Measurements from ENCODE around the gene NT5DC1. TPM values are rescaled to one million over a fixed set of nuclear protein-coding genes. Genes with fewer than 3 reads are reported as not detected.

Gene NT5DC1
- polyA plus RNA-seq, 3 donors = 18.2 to 39.0 (median 28.3) TPM

- Histone ChIP-seq H3K36me3 (replicated peaks in 1 of 2; ENCODE audit: control insufficient read depth in 1 of 2, insufficient read depth in 2 of 2, low read length in 2 of 2) (no peaks in the 10 kb centered on the region), H2AFZ (ENCODE audit: insufficient read depth, low read depth, low read length, poor library complexity, severe bottlenecking) (no peak overlapping the region), H3K9ac (ENCODE audit: insufficient read depth, low read length, poor library complexity, severe bottlenecking) (no peak overlapping the region), H3K4me2 (replicated peaks; ENCODE audit: extremely low read depth, low read length, poor library complexity, severe bottlenecking) (no peak overlapping the region), H3K9me3 (replicated peaks in 1 of 2; ENCODE audit: control insufficient read depth in 1 of 2, insufficient read depth in 1 of 2, low read length in 2 of 2) (no peaks in the 10 kb centered on the region), H4K20me1 (ENCODE audit: insufficient read depth, low read length) (no peaks in the 10 kb centered on the region), H3K4me1 (ENCODE audit: control insufficient read depth in 1 of 2, insufficient read depth in 2 of 2, low read length in 2 of 2) (no peaks in the 10 kb centered on the region), H3K4me3 (replicated peaks in 1 of 3; ENCODE audit: low read depth in 2 of 3, low read length in 3 of 3) (no peak overlapping the region), H3K27me3 (ENCODE audit: control insufficient read depth in 2 of 2, insufficient read depth in 2 of 2, low read length in 2 of 2) (peaks cover 0 to 2% of the 10 kb centered on the region in 2 donors), H3K79me2 (ENCODE audit: insufficient read depth, low read length) (no peaks in the 10 kb centered on the region), H3K27ac (ENCODE audit: low read depth in 1 of 2, low read length in 2 of 2) (no peak overlapping the region)
- no peak for DNase-seq
- no peaks in the 10 kb centered on the region for H3K36me3 Mint-ChIP-seq
- H3K4me1 Mint-ChIP-seq = no peaks in the 10 kb centered on the region
- no peak overlapping the region for H3K4me3 Mint-ChIP-seq
- H3K9me3 Mint-ChIP-seq = peaks cover 0 to 3% (median 0%) of the 10 kb centered on the region in 7 donors
- intact Hi-C loops (cut with micrococcal nuclease) = no loop called here
- no peak for TF ChIP-seq CTCF (IDR thresholded peaks at IDR 0.05)
- peaks cover 2 to 7% (median 4%) of the 10 kb centered on the region in 3 donors for H3K27me3 Mint-ChIP-seq (ENCODE audit: low read depth in 3 of 3)
- no CpG with 5 or more reads among the region's 2 CpGs for WGBS (ENCODE audit: insufficient coverage)
- H3K27ac Mint-ChIP-seq = no peak overlapping the region
These were observed 33.9 kb upstream of the NT5DC1 start for GRCh38 chr6:116066789-116067188.

- no peak overlapping the region for H2AFZ ChIP-seq (ENCODE audit: insufficient read depth, low read depth, low read length, poor library complexity, severe bottlenecking)
- H3K27me3 Mint-ChIP-seq (ENCODE audit: low read depth in 3 of 3) = peaks cover 0 to 3% (median 3%) of the 10 kb centered on the region in 3 donors
- intact Hi-C loops (cut with micrococcal nuclease) = no loop called here
These were observed 30.6 kb upstream of the NT5DC1 start for GRCh38 chr6:116070101-116070500.

More at GRCh38 chr6:116070101-116070500, 30.6 kb upstream of the NT5DC1 start:
- no peak overlapping the region for H3K9ac ChIP-seq (ENCODE audit: insufficient read depth, low read length, poor library complexity, severe bottlenecking)
- WGBS (ENCODE audit: insufficient coverage) = 100% methylated on average over 1 of the region's 1 CpG
- no peaks in the 10 kb centered on the region for H3K36me3 ChIP-seq (replicated peaks in 1 of 2; ENCODE audit: control insufficient read depth in 1 of 2, insufficient read depth in 2 of 2, low read length in 2 of 2)
- H3K4me3 ChIP-seq (replicated peaks in 1 of 3; ENCODE audit: low read depth in 2 of 3, low read length in 3 of 3) = no peak overlapping the region
- H3K27ac Mint-ChIP-seq = no peak overlapping the region
- no peaks in the 10 kb centered on the region for H3K36me3 Mint-ChIP-seq
- peaks cover 0 to 2% of the 10 kb centered on the region in 2 donors for H3K27me3 ChIP-seq (ENCODE audit: control insufficient read depth in 2 of 2, insufficient read depth in 2 of 2, low read length in 2 of 2)
- TF ChIP-seq CTCF (IDR thresholded peaks at IDR 0.05) = no peak
- DNase-seq = no peak
- H3K79me2 ChIP-seq (ENCODE audit: insufficient read depth, low read length) = no peaks in the 10 kb centered on the region
- H3K4me1 ChIP-seq (ENCODE audit: control insufficient read depth in 1 of 2, insufficient read depth in 2 of 2, low read length in 2 of 2) = no peaks in the 10 kb centered on the region
- H3K4me2 ChIP-seq (replicated peaks; ENCODE audit: extremely low read depth, low read length, poor library complexity, severe bottlenecking) = no peak overlapping the region
- no peaks in the 10 kb centered on the region for H4K20me1 ChIP-seq (ENCODE audit: insufficient read depth, low read length)
- H3K9me3 ChIP-seq (replicated peaks in 1 of 2; ENCODE audit: control insufficient read depth in 1 of 2, insufficient read depth in 1 of 2, low read length in 2 of 2) = no peaks in the 10 kb centered on the region
- no peaks in the 10 kb centered on the region for H3K4me1 Mint-ChIP-seq
- peaks cover 0 to 3% (median 0%) of the 10 kb centered on the region in 7 donors for H3K9me3 Mint-ChIP-seq
- H3K27ac ChIP-seq (ENCODE audit: low read depth in 1 of 2, low read length in 2 of 2) = no peak overlapping the region
- no peak overlapping the region for H3K4me3 Mint-ChIP-seq
